SK-N-DZ (cell line): ENCODE results near the gene ANLN.
"Not testable (repeated sequence)": the region's sequence is repeated elsewhere in the genome, so short reads cannot be mapped to it uniquely, and the experiment has no call there.

Experiments used
- DNase-seq: peaks from one replicate; pipeline ENCODE4 v3.0.0-alpha.2; 2015; ENCODE audit warnings: low spot score

Gene ANLN

GRCh38 chr7:36466001-36466400, 76.3 kb downstream of the ANLN start:
- DNase-seq: peak; percentile 66

- peak; percentile 35 for DNase-seq
Measured at GRCh38 chr7:36468370-36469101, 78.9 kb downstream of the ANLN start.

GRCh38 chr7:36469236-36469635, 79.6 kb downstream of the ANLN start:
- DNase-seq: peak; percentile 40

GRCh38 chr7:36472141-36472729, 82.6 kb downstream of the ANLN start:
- DNase-seq: no peak

- peak; percentile 65 for DNase-seq
Measured at GRCh38 chr7:36473454-36474282, 84.0 kb downstream of the ANLN start.

GRCh38 chr7:36474283-36475010, 84.8 kb downstream of the ANLN start:
- no peak for DNase-seq

GRCh38 chr7:36475011-36475342, 85.3 kb downstream of the ANLN start:
- DNase-seq: no peak

- DNase-seq: no peak
Measured at GRCh38 chr7:36475381-36475780, 85.7 kb downstream of the ANLN start.

- DNase-seq: no peak
Measured at GRCh38 chr7:36478745-36479144, 89.1 kb downstream of the ANLN start.

GRCh38 chr7:36483853-36484252, 94.2 kb downstream of the ANLN start:
- DNase-seq: not testable (repeated sequence)

- DNase-seq: no peak
Measured at GRCh38 chr7:36484265-36484664, 94.6 kb downstream of the ANLN start.

- no peak for DNase-seq
Measured at GRCh38 chr7:36486336-36486735, 96.7 kb downstream of the ANLN start.

GRCh38 chr7:36487756-36488336, 98.2 kb downstream of the ANLN start:
- peak; percentile 69 for DNase-seq

- not testable (repeated sequence) for DNase-seq
Measured at GRCh38 chr7:36488672-36489071, 99.0 kb downstream of the ANLN start.

GRCh38 chr7:36490419-36490830, 100.8 kb downstream of the ANLN start:
- DNase-seq: no peak

GRCh38 chr7:36491317-36491716, 101.7 kb downstream of the ANLN start:
- no peak for DNase-seq

- DNase-seq: no peak
Measured at GRCh38 chr7:36496576-36496975, 106.9 kb downstream of the ANLN start.

- DNase-seq: not testable (repeated sequence)
Measured at GRCh38 chr7:36497176-36497575, 107.5 kb downstream of the ANLN start.

- DNase-seq: no peak
Measured at GRCh38 chr7:36497775-36498174, 108.1 kb downstream of the ANLN start.
